AG10803 (cell line): ENCODE measurements around the gene USP32.
"Not testable (repeated sequence)": the region's sequence is repeated elsewhere in the genome, so short reads cannot be mapped to it uniquely, and the experiment has no call there.

Experiments used
- DNase-seq: peaks from one replicate; pipeline ENCODE4 v3.0.0; 2010; ENCODE audit warnings: low read depth
- H3K4me3 ChIP-seq: 2 replicates; pipeline ENCODE4 v1.5.1; 2011; ENCODE audit warnings: mild to moderate bottlenecking, low read length, control low read depth
- TF ChIP-seq, protein P1 (sequence below): conservative IDR thresholded peaks from 2 replicates; pipeline ENCODE4 v1.5.1; 2011; ENCODE audit warnings: mild to moderate bottlenecking, low read length, control low read depth, inconsistent platforms

USP32 gene

DNA sequence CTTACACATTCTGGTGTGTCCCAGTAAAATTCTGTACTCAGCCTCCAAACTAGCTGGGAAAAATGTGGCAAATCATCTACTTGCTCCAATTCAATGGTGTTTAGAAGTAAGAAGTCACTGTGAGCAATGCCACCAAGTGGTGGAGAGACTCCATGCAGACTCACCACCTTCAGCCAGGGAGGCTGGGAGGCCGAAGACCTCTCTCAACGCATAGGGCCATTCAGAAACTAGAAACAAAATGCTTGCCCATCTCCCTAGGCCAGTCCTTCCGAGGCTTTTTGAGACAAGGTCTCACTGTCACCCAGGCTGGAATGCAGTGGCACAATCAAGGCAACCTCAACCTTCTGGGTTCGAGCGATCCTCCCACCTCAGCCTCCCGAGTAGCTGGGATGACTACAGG lies 217.2 kb downstream of the USP32 start:
- not testable (repeated sequence) for H3K4me3 ChIP-seq
- TF ChIP-seq, protein P1, sequence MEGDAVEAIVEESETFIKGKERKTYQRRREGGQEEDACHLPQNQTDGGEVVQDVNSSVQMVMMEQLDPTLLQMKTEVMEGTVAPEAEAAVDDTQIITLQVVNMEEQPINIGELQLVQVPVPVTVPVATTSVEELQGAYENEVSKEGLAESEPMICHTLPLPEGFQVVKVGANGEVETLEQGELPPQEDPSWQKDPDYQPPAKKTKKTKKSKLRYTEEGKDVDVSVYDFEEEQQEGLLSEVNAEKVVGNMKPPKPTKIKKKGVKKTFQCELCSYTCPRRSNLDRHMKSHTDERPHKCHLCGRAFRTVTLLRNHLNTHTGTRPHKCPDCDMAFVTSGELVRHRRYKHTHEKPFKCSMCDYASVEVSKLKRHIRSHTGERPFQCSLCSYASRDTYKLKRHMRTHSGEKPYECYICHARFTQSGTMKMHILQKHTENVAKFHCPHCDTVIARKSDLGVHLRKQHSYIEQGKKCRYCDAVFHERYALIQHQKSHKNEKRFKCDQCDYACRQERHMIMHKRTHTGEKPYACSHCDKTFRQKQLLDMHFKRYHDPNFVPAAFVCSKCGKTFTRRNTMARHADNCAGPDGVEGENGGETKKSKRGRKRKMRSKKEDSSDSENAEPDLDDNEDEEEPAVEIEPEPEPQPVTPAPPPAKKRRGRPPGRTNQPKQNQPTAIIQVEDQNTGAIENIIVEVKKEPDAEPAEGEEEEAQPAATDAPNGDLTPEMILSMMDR = peak; percentile 44
- DNase-seq = peak; percentile 9

DNA sequence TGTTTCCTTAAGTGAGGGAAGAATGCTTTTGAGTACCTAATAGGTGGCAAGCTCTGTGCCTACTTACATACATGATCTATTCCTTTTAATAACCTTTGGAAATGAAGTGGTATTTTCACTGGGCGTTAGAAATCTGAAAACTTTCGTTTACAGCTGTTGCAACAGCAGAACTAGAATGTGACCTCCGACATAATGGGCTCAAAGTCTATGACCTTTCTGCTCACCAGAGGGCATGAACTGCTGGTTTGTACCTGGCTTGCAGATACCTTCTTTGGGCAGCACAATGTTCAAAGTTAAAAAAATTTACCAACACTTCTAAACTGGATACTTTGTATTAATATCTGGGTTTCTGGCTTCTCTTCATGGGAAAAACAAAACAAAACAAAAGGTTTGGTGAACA lies 217.9 kb downstream of the USP32 start:
- DNase-seq = no peak
- TF ChIP-seq, protein P1 = no peak
- H3K4me3 ChIP-seq = no peak overlapping the region

DNA sequence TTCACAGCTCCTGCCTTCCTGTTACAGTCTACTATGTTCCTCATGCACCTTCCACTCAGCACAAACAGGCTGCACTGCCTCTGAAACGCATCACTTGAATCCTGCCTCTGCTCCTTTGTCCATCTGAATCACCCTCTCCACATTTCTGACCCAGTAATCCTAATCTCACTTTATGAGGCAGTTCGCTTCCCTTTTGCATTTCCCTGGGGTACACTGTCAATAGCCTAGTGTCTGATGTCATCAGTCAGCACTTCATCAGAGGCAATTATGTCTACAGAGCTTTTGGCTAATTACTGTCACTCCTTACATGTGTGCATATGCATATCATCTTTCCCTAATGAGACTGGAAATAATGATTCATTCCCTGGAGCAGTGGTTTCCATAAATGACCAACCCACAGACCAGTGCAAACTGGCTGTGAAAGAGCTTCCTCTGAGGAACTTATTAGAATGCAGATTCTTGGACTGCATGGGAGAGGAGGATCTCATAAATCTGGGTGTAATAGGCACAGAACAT lies 218.6 kb downstream of the USP32 start:
- no peak overlapping the region for H3K4me3 ChIP-seq
- TF ChIP-seq, protein P1 = no peak
- DNase-seq = peak; percentile 40

DNA sequence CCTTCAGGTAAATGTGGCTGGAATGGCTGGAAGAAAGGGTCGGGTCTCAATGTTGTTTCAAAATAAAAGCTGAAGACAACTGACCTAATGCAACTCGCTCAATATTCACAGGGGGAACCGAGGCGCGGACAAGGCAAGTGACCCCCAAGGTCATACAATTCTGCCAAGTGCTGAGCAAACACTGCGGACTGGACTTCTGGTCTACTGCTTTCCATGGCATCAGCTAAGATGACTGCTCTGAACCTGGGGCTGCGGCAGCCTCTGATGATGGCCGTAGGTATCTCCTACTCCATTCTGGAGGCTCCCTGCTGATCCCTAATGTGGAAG lies 220.2 kb downstream of the USP32 start:
- DNase-seq = no peak
- no peak overlapping the region for H3K4me3 ChIP-seq
- TF ChIP-seq, protein P1 = no peak

DNA sequence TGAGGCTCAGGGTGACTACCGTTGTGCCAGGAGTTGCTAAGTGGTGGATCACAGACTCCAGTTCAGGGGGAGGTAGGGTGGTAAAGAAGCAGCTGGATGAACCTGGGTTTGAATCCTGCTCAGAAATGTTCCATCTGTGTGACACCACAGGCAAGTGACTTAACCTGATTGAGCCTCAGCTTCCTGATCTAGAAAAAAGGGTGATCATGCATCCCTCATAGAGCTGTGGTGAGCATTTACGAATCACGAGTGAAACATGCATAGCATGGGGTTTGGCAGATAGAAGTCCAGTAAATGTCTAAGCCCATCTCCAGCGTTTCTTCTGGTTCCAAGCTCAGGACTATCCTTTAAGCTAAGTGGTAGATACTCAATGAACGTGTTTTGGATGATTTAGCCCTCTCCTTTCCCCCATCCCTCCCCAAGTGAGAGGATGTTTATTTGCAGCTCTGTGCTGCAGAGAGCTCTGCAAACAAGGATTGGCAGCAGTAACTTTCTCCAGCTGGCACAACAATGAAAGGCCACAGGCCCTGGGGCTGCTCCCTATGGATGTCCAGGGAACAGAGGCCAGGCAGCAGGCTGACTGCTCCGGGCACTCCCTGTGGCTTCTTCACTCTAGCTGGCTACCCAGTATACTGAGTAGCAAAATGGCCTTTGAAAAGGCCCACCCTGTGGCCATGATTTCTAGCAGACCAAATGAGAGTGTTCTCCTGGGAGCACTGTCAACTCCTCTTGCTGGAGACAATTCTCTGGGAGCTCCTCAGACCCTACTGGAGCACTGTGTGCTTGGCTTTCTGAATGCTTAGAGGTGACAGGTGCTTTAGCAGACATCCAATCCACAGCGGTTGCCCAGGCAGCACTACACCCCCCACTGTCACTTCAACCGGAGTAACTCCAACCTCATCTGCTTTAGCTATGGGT lies 220.8 kb downstream of the USP32 start:
- DNase-seq = peak; percentile 32
- TF ChIP-seq, protein P1 = no peak
- H3K4me3 ChIP-seq = no peak overlapping the region

DNA sequence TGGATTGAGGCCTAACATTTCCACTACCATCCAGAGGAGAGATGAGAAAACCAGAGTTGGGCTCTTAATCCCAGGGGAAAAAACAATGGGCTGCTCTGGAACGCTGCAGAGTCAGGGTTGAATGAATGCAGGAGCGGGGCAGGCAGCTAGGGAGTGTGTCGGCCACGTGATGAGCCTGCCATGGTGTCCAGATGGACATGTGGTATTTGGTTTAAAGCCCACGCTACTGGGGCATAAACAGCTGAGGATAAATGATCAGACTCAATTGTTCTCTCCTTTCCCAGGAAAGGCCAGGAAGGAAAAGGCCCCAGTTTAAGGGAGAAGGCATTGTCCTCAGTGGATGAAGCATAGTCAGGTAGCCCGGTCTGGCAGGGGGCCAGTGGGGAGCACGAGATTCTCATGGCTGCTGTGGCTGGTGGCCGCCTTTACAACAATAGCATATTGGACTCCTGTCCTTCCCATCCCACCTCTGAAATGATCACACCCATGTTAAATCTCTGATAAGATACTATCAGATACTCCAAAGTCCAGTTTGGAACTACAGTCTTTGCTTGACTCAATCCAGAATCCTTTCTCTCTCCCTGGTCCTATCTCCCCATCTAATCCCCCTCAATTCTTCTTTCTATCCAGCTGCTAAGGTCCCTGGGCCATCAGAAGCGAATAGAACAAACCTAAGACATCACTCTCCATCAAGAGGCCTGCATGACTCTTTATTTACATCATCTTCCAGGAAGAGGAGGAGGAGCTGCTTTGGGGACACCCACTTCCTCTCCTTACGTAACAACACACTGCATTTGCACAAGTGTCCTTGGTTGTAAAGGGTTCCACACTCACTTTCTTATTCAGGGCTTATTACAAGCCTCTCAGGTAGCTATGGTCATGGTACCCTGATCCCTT lies 221.8 kb downstream of the USP32 start:
- H3K4me3 ChIP-seq = no peak overlapping the region
- TF ChIP-seq, protein P1 = no peak
- peak; percentile 76 for DNase-seq
